Measurements from ENCODE around the gene ATG7. TPM values are rescaled to one million over a fixed set of nuclear protein-coding genes. Genes with fewer than 3 reads are reported as not detected.
"Not testable (repeated sequence)": the region's sequence is repeated elsewhere in the genome, so short reads cannot be mapped to it uniquely, and the experiment has no call there.

The ATG7 gene
- total RNA-seq, 1 donor from 2014 or later: 23.0 TPM

GRCh38 chr3:11346416-11346815 lies 74.2 kb downstream of the ATG7 start:
- DNase-seq: no peak
- no peak overlapping the region for H3K4me3 Mint-ChIP-seq (ENCODE audit: unreplicated experiment)
- H3K27me3 Mint-ChIP-seq (ENCODE audit: unreplicated experiment): no peaks in the 10 kb centered on the region
- peaks cover 8% of the 10 kb centered on the region for H3K36me3 Mint-ChIP-seq (ENCODE audit: unreplicated experiment)
- TF ChIP-seq, protein P1, sequence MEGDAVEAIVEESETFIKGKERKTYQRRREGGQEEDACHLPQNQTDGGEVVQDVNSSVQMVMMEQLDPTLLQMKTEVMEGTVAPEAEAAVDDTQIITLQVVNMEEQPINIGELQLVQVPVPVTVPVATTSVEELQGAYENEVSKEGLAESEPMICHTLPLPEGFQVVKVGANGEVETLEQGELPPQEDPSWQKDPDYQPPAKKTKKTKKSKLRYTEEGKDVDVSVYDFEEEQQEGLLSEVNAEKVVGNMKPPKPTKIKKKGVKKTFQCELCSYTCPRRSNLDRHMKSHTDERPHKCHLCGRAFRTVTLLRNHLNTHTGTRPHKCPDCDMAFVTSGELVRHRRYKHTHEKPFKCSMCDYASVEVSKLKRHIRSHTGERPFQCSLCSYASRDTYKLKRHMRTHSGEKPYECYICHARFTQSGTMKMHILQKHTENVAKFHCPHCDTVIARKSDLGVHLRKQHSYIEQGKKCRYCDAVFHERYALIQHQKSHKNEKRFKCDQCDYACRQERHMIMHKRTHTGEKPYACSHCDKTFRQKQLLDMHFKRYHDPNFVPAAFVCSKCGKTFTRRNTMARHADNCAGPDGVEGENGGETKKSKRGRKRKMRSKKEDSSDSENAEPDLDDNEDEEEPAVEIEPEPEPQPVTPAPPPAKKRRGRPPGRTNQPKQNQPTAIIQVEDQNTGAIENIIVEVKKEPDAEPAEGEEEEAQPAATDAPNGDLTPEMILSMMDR (IDR thresholded peaks at IDR 0.05; ENCODE audit: partially characterized antibody, unreplicated experiment): no peak
- H3K4me1 Mint-ChIP-seq (ENCODE audit: low read depth, unreplicated experiment): no peaks in the 10 kb centered on the region
- no peak overlapping the region for H3K27ac Mint-ChIP-seq (ENCODE audit: unreplicated experiment)
- H3K9me3 Mint-ChIP-seq (ENCODE audit: unreplicated experiment): no peaks in the 10 kb centered on the region

- not testable (repeated sequence) for H3K36me3 Mint-ChIP-seq (ENCODE audit: unreplicated experiment); H3K9me3 Mint-ChIP-seq (ENCODE audit: unreplicated experiment); H3K27ac Mint-ChIP-seq (ENCODE audit: unreplicated experiment); H3K4me1 Mint-ChIP-seq (ENCODE audit: low read depth, unreplicated experiment); H3K4me3 Mint-ChIP-seq (ENCODE audit: unreplicated experiment); H3K27me3 Mint-ChIP-seq (ENCODE audit: unreplicated experiment); DNase-seq
These were observed 76.7 kb downstream of the ATG7 start for GRCh38 chr3:11348877-11349276.

GRCh38 chr3:11349446-11349845 lies 77.2 kb downstream of the ATG7 start:
- no peaks in the 10 kb centered on the region for H3K9me3 Mint-ChIP-seq (ENCODE audit: unreplicated experiment)
- no peaks in the 10 kb centered on the region for H3K4me1 Mint-ChIP-seq (ENCODE audit: low read depth, unreplicated experiment)
- no peaks in the 10 kb centered on the region for H3K27me3 Mint-ChIP-seq (ENCODE audit: unreplicated experiment)
- H3K36me3 Mint-ChIP-seq (ENCODE audit: unreplicated experiment): peaks cover 8% of the 10 kb centered on the region
- H3K4me3 Mint-ChIP-seq (ENCODE audit: unreplicated experiment): no peak overlapping the region
- H3K27ac Mint-ChIP-seq (ENCODE audit: unreplicated experiment): no peak overlapping the region
- TF ChIP-seq, protein P1 (IDR thresholded peaks at IDR 0.05; ENCODE audit: partially characterized antibody, unreplicated experiment): no peak
- DNase-seq: no peak

- no peaks in the 10 kb centered on the region for H3K4me1 Mint-ChIP-seq (ENCODE audit: low read depth, unreplicated experiment)
- H3K36me3 Mint-ChIP-seq (ENCODE audit: unreplicated experiment): peaks cover 8% of the 10 kb centered on the region
- H3K9me3 Mint-ChIP-seq (ENCODE audit: unreplicated experiment): no peaks in the 10 kb centered on the region
- DNase-seq: no peak
- no peaks in the 10 kb centered on the region for H3K27me3 Mint-ChIP-seq (ENCODE audit: unreplicated experiment)
- TF ChIP-seq, protein P1 (IDR thresholded peaks at IDR 0.05; ENCODE audit: partially characterized antibody, unreplicated experiment): no peak
- H3K27ac Mint-ChIP-seq (ENCODE audit: unreplicated experiment): no peak overlapping the region
- no peak overlapping the region for H3K4me3 Mint-ChIP-seq (ENCODE audit: unreplicated experiment)
These were observed 78.2 kb downstream of the ATG7 start for GRCh38 chr3:11350374-11350773.

GRCh38 chr3:11351451-11351850 lies 79.3 kb downstream of the ATG7 start:
- no peaks in the 10 kb centered on the region for H3K4me1 Mint-ChIP-seq (ENCODE audit: low read depth, unreplicated experiment)
- H3K36me3 Mint-ChIP-seq (ENCODE audit: unreplicated experiment): peaks cover 8% of the 10 kb centered on the region
- H3K9me3 Mint-ChIP-seq (ENCODE audit: unreplicated experiment): no peaks in the 10 kb centered on the region
- TF ChIP-seq, protein P1 (IDR thresholded peaks at IDR 0.05; ENCODE audit: partially characterized antibody, unreplicated experiment): no peak
- H3K27ac Mint-ChIP-seq (ENCODE audit: unreplicated experiment): no peak overlapping the region
- DNase-seq: no peak
- no peaks in the 10 kb centered on the region for H3K27me3 Mint-ChIP-seq (ENCODE audit: unreplicated experiment)
- no peak overlapping the region for H3K4me3 Mint-ChIP-seq (ENCODE audit: unreplicated experiment)

GRCh38 chr3:11356269-11356668 lies 84.1 kb downstream of the ATG7 start:
- Mint-ChIP-seq H3K36me3 (ENCODE audit: unreplicated experiment) (no peaks in the 10 kb centered on the region), H3K9me3 (ENCODE audit: unreplicated experiment) (no peaks in the 10 kb centered on the region), H3K4me1 (ENCODE audit: low read depth, unreplicated experiment) (no peaks in the 10 kb centered on the region), H3K4me3 (ENCODE audit: unreplicated experiment) (no peak overlapping the region), H3K27me3 (ENCODE audit: unreplicated experiment) (peaks cover 2% of the 10 kb centered on the region), H3K27ac (ENCODE audit: unreplicated experiment) (no peak overlapping the region)
- TF ChIP-seq, protein P1 (IDR thresholded peaks at IDR 0.05; ENCODE audit: partially characterized antibody, unreplicated experiment): no peak
- no peak for DNase-seq
